IMR-90 (cell line): ENCODE data around the gene STARD13. TPM values are rescaled to one million over a fixed set of nuclear protein-coding genes. Genes with fewer than 3 reads are reported as not detected.
A peak's percentile ranks its signal among the peaks of the same experiment; 100 is the strongest.

Source experiments
- ATAC-seq: fragments of 200-7000 bp; cut with Tn5 transposase; 2 replicates; pipeline ENCODE4 v1.9.1; 2020; ENCODE audit warnings: low read depth, mild to moderate bottlenecking, moderate library complexity
- BruUV-seq: library from RNA; stranded (reverse); fragments of 400-500 nt; replicated peaks from 2 replicates; lab custom pipeline; 2021; lab: Mats Ljungman, UMichigan
- CTCF ChIA-PET: fragments of 300-600 bp; formaldehyde crosslinking; extraction: SDS; loops from one replicate; lab custom pipeline; 2021; ENCODE audit warnings: antibody characterized with exemption; lab: Yijun Ruan, JAX
- POLR2A ChIA-PET: fragments of 300-600 bp; sonication (Branson Sonifier 250); formaldehyde crosslinking; loops from one replicate; lab custom pipeline; 2022; ENCODE audit warnings: antibody characterized with exemption; ENCODE audit not compliant: unreplicated experiment; lab: Charles Lee
- DNase-seq: peaks from one replicate; pipeline ENCODE4 v3.0.0; 2013
- H2AFZ ChIP-seq: replicated peaks from 2 replicates; pipeline ENCODE3; 2013; ENCODE audit warnings: low read length, mild to moderate bottlenecking; ENCODE audit not compliant: poor library complexity
- H2AK5ac ChIP-seq: 2 replicates; pipeline ENCODE4 v1.6.1; 2013; ENCODE audit warnings: low read depth, low read length, inconsistent platforms
- H2AK9ac ChIP-seq: replicated peaks from 2 replicates; pipeline ENCODE3; 2013; ENCODE audit warnings: mild to moderate bottlenecking, low read depth, low read length, moderate library complexity; ENCODE audit not compliant: poor library complexity
- H2BK120ac ChIP-seq: 2 replicates; pipeline ENCODE4 v1.6.1; 2013; ENCODE audit warnings: low read depth, low read length, inconsistent platforms
- H2BK15ac ChIP-seq: 3 replicates; pipeline ENCODE4 v1.6.1; 2013; ENCODE audit warnings: low read depth, low read length, inconsistent platforms
- H2BK20ac ChIP-seq: 2 replicates; pipeline ENCODE4 v1.6.1; 2013; ENCODE audit warnings: low read depth, mild to moderate bottlenecking, inconsistent platforms, low read length, moderate library complexity
- H2BK5ac ChIP-seq: 2 replicates; pipeline ENCODE4 v1.6.1; 2013; ENCODE audit warnings: mild to moderate bottlenecking, low read depth, low read length, inconsistent platforms; ENCODE audit not compliant: poor library complexity, severe bottlenecking
- H3K14ac ChIP-seq: replicated peaks from 2 replicates; pipeline ENCODE4 v1.6.1; 2013; ENCODE audit warnings: low read depth, low read length, inconsistent platforms
- H3K18ac ChIP-seq: 2 replicates; pipeline ENCODE4 v1.6.1; 2013; ENCODE audit warnings: low read depth, low read length, control low read depth
- H3K23ac ChIP-seq: 2 replicates; pipeline ENCODE4 v1.6.1; 2013; ENCODE audit warnings: low read depth, low read length, inconsistent platforms
- H3K27ac ChIP-seq: 2 replicates; pipeline ENCODE4 v1.5.1; 2013; ENCODE audit warnings: mild to moderate bottlenecking, control low read depth, low read length; ENCODE audit not compliant: insufficient read depth
- H3K27me3 ChIP-seq: 2 replicates; pipeline ENCODE4 v1.6.1; 2013; ENCODE audit warnings: low read length; ENCODE audit not compliant: control insufficient read depth, insufficient read depth
- H3K36me3 ChIP-seq: 2 replicates; pipeline ENCODE4 v1.6.1; 2013; ENCODE audit warnings: low read length, mixed read lengths; ENCODE audit not compliant: control insufficient read depth, insufficient read depth
- H3K4ac ChIP-seq: 2 replicates; pipeline ENCODE4 v1.6.1; 2013; ENCODE audit warnings: low read depth, low read length, inconsistent platforms
- H3K4me1 ChIP-seq: 2 replicates; pipeline ENCODE4 v1.6.1; 2013; ENCODE audit warnings: low read length, mixed read lengths; ENCODE audit not compliant: control insufficient read depth, insufficient read depth
- H3K4me2 ChIP-seq: 2 replicates; pipeline ENCODE4 v1.6.1; 2013; ENCODE audit warnings: low read depth, mild to moderate bottlenecking, control low read depth, low read length, moderate library complexity
- H3K4me3 ChIP-seq: 2 replicates; pipeline ENCODE4 v1.5.1; 2013; ENCODE audit warnings: low read depth, mild to moderate bottlenecking, control low read depth, low read length, moderate library complexity; ENCODE audit not compliant: insufficient read depth
- H3K56ac ChIP-seq: 2 replicates; pipeline ENCODE4 v1.6.1; 2013; ENCODE audit warnings: low read length, inconsistent platforms; ENCODE audit not compliant: insufficient read depth; ENCODE audit errors: extremely low read depth
- H3K79me1 ChIP-seq, 2 experiments: 2 replicates each; pipeline ENCODE4 v1.6.1; 2013; ENCODE audit warnings: low read length in 2 of 2, inconsistent platforms in 1 of 2, low read depth in 1 of 2
- H3K9ac ChIP-seq: 2 replicates; pipeline ENCODE4 v1.6.1; 2013; ENCODE audit warnings: low read depth, low read length, control low read depth
- H3K9me1 ChIP-seq: 2 replicates; pipeline ENCODE4 v1.6.1; 2013; ENCODE audit warnings: low read length, inconsistent platforms; ENCODE audit not compliant: insufficient read depth
- H3K9me3 ChIP-seq: 2 replicates; pipeline ENCODE4 v1.6.1; 2013; ENCODE audit warnings: low read length; ENCODE audit not compliant: control insufficient read depth, insufficient read depth
- H4K20me1 ChIP-seq: 2 replicates; pipeline ENCODE4 v1.6.1; 2013; ENCODE audit warnings: low read length, inconsistent platforms; ENCODE audit not compliant: insufficient read depth
- H4K5ac ChIP-seq: 2 replicates; pipeline ENCODE4 v1.6.1; 2013; ENCODE audit warnings: mild to moderate bottlenecking, low read depth, low read length, control low read depth
- H4K8ac ChIP-seq, 2 experiments: 2 replicates each; pipeline ENCODE4 v1.6.1; 2013; ENCODE audit warnings: low read depth in 2 of 2, low read length in 2 of 2, control low read depth in 1 of 2, inconsistent platforms in 1 of 2
- H4K91ac ChIP-seq: 2 replicates; pipeline ENCODE4 v1.6.1; 2013; ENCODE audit warnings: low read depth, low read length, inconsistent platforms; ENCODE audit not compliant: insufficient read depth
- BHLHE40 ChIP-seq: fragments of 150-350 bp; IDR thresholded peaks from 2 replicates; pipeline ENCODE4 v1.6.1; 2016; ENCODE audit warnings: mild to moderate bottlenecking, low read depth, low read length
- CEBPB ChIP-seq: IDR thresholded peaks from 2 replicates; pipeline ENCODE4 v1.6.1; 2012; ENCODE audit warnings: low read depth, low read length, improper control_type of control experiment
- CHD1 ChIP-seq: IDR thresholded peaks from 2 replicates; pipeline ENCODE4 v1.6.1; 2012; ENCODE audit warnings: low read depth, low read length, improper control_type of control experiment
- FOS ChIP-seq: fragments of 150-350 bp; IDR thresholded peaks from 2 replicates; pipeline ENCODE4 v1.6.1; 2016; ENCODE audit warnings: low read depth, low read length
- MAFK ChIP-seq: IDR thresholded peaks from 2 replicates; pipeline ENCODE4 v1.6.1; 2012; ENCODE audit warnings: low read depth, low read length, improper control_type of control experiment
- MAZ ChIP-seq: IDR thresholded peaks from 2 replicates; pipeline ENCODE4 v1.6.1; 2012; ENCODE audit warnings: low read depth, mild to moderate bottlenecking, low read length, improper control_type of control experiment, moderate library complexity, borderline replicate concordance
- MXI1 ChIP-seq: IDR thresholded peaks from 2 replicates; pipeline ENCODE4 v1.6.1; 2012; ENCODE audit warnings: low read depth, mild to moderate bottlenecking, low read length, moderate library complexity, borderline replicate concordance
- NFE2L2 ChIP-seq: fragments of 150-350 bp; IDR thresholded peaks from 2 replicates; pipeline ENCODE4 v1.6.1; 2016; ENCODE audit warnings: low read depth, mild to moderate bottlenecking, low read length
- POLR2A ChIP-seq: IDR thresholded peaks from 2 replicates; pipeline ENCODE4 v1.6.1; 2012; ENCODE audit warnings: mild to moderate bottlenecking, low read depth, low read length
- RAD21 ChIP-seq: IDR thresholded peaks from 2 replicates; pipeline ENCODE4 v1.6.1; 2012; ENCODE audit warnings: low read length, improper control_type of control experiment
- RCOR1 ChIP-seq: IDR thresholded peaks from 2 replicates; pipeline ENCODE4 v1.6.1; 2012; ENCODE audit warnings: mild to moderate bottlenecking, low read length, improper control_type of control experiment; ENCODE audit not compliant: insufficient replicate concordance
- RFX5 ChIP-seq: IDR thresholded peaks from 2 replicates; pipeline ENCODE4 v1.8.0; 2012; ENCODE audit warnings: low read depth, mild to moderate bottlenecking, low read length, moderate library complexity
- SMC3 ChIP-seq: fragments of 150-350 bp; IDR thresholded peaks from 2 replicates; pipeline ENCODE4 v1.6.1; 2016; ENCODE audit warnings: low read depth, mild to moderate bottlenecking, antibody characterized with exemption, low read length, moderate library complexity
- WGBS, 2 experiments: methylation state at CpG; one replicate each; pipeline versions ENCODE4 v1.1.5 to v1.1.7; 2013; ENCODE audit warnings: missing lambda C conversion rate in 2 of 2; ENCODE audit not compliant: insufficient read length in 1 of 2; ENCODE audit errors: extremely low coverage in 2 of 2; 5-methylcytosine and 5-hydroxymethylcytosine counted together
- dilution Hi-C: fragments of 300-500 bp; cut with HindIII; formaldehyde crosslinking; loops from one replicate; pipeline ENCODE4 v1.14.3; 2018; ENCODE audit warnings: low sequenced_read_pairs; ENCODE audit not compliant: unreplicated experiment
- in situ Hi-C: fragments of 300-500 bp; cut with MboI; formaldehyde crosslinking; loops from 3 replicates; pipeline ENCODE4 v1.14.3; 2019; ENCODE audit warnings: low sequenced_read_pairs, inconsistent platforms, mixed read lengths
- intact Hi-C: fragments of 100-400 bp; cut with micrococcal nuclease; formaldehyde crosslinking; loops from 2 replicates; pipeline ENCODE4 v1.10.0; 2022
- polyA plus RNA-seq, 3 experiments: library from polyadenylated mRNA; depleted of rRNA; stranded (reverse); fragments of >200 nt; gene quantifications; 2 replicates each; pipeline ENCODE4 v1.2.3, GENCODE V29; 2012; ENCODE audit warnings: low replicate concordance in 1 of 3
- total RNA-seq: library from RNA; depleted of rRNA; stranded (reverse); fragments of >200 nt; gene quantifications from 2 replicates; pipeline ENCODE4 v1.2.3, GENCODE V29; 2012
- TF ChIP-seq, protein P1 (sequence below): conservative IDR thresholded peaks from 2 replicates; pipeline ENCODE4 v1.5.1; 2012; ENCODE audit warnings: mild to moderate bottlenecking, low read depth, low read length, improper control_type of control experiment
- TF ChIP-seq, protein P2 (sequence below): fragments of 150-350 bp; IDR thresholded peaks from 2 replicates; pipeline ENCODE4 v1.6.1; 2016; ENCODE audit warnings: low read depth, mild to moderate bottlenecking, low read length, moderate library complexity, borderline replicate concordance
- TF ChIP-seq, protein P3 (sequence below): fragments of 150-350 bp; IDR thresholded peaks from 2 replicates; pipeline ENCODE4 v1.6.1; 2017; ENCODE audit warnings: mild to moderate bottlenecking, antibody characterized with exemption, low read length, low read depth

The STARD13 gene
- total and polyA plus RNA-seq, 2 of the 4 experiments (the other 2 are of a cell fraction) = 23.6 to 46.6 TPM

DNA sequence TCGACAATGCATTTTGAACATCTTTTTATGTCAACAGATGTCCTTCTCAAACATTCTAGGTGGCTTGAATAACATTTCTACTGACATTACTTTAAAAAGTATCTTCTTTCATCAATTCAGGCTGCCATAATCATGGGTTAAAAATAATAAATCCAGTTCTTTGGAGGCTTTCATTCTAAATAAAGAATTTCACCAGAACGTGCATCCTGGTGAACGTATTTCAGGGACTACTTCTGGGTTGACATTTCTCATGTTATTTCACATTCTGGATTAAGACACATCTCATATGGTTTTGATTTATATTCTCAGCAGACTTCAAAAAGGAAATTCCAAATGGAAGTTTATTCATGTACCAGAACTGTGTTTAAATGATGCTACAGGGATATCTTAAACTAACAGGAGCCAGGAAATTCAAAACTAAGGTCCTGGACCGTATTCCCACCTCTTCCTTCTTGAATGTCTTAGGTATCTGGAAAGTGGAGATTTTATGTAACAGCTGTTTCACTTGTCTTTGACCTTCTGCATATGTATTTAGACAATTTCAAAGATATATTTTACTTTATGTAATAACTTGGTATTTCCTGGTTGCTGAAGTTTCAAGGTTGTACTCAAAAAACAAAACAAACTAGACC, 107.2 kb downstream of the STARD13 start:
- in situ Hi-C loops = no loop called here
- intact Hi-C loops = loop anchor here (5.0 kb wide), 1 partner anchor 591 kb away; the partner anchor contains the start of gene PDS5B
- no peak overlapping the region for H3K9ac ChIP-seq
- no peak overlapping the region for H3K23ac ChIP-seq
- H3K18ac ChIP-seq = no peak overlapping the region
- no peak overlapping the region for H3K56ac ChIP-seq
- no peak overlapping the region for H2AK5ac ChIP-seq
- no peak overlapping the region for H2BK15ac ChIP-seq
- TF ChIP-seq, protein P1, sequence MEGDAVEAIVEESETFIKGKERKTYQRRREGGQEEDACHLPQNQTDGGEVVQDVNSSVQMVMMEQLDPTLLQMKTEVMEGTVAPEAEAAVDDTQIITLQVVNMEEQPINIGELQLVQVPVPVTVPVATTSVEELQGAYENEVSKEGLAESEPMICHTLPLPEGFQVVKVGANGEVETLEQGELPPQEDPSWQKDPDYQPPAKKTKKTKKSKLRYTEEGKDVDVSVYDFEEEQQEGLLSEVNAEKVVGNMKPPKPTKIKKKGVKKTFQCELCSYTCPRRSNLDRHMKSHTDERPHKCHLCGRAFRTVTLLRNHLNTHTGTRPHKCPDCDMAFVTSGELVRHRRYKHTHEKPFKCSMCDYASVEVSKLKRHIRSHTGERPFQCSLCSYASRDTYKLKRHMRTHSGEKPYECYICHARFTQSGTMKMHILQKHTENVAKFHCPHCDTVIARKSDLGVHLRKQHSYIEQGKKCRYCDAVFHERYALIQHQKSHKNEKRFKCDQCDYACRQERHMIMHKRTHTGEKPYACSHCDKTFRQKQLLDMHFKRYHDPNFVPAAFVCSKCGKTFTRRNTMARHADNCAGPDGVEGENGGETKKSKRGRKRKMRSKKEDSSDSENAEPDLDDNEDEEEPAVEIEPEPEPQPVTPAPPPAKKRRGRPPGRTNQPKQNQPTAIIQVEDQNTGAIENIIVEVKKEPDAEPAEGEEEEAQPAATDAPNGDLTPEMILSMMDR = no peak
- TF ChIP-seq, protein P2, sequence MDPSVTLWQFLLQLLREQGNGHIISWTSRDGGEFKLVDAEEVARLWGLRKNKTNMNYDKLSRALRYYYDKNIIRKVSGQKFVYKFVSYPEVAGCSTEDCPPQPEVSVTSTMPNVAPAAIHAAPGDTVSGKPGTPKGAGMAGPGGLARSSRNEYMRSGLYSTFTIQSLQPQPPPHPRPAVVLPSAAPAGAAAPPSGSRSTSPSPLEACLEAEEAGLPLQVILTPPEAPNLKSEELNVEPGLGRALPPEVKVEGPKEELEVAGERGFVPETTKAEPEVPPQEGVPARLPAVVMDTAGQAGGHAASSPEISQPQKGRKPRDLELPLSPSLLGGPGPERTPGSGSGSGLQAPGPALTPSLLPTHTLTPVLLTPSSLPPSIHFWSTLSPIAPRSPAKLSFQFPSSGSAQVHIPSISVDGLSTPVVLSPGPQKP = no peak
- TF ChIP-seq SMC3 (no peak), RAD21 (no peak), RCOR1 (no peak), RFX5 (no peak), BHLHE40 (no peak), NFE2L2 (no peak), CEBPB (no peak), CHD1 (no peak), MXI1 (no peak), FOS (no peak), MAZ (no peak), POLR2A (no peak), MAFK (no peak)
- TF ChIP-seq, protein P3, sequence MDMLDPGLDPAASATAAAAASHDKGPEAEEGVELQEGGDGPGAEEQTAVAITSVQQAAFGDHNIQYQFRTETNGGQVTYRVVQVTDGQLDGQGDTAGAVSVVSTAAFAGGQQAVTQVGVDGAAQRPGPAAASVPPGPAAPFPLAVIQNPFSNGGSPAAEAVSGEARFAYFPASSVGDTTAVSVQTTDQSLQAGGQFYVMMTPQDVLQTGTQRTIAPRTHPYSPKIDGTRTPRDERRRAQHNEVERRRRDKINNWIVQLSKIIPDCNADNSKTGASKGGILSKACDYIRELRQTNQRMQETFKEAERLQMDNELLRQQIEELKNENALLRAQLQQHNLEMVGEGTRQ = no peak
- no peak overlapping the region for H2AK9ac ChIP-seq
- H3K79me1 ChIP-seq = peaks cover 44 to 77% of the 10 kb centered on the region in 2 experiments
- H3K27me3 ChIP-seq = no peaks in the 10 kb centered on the region
- peaks cover 25% of the 10 kb centered on the region for H3K4me1 ChIP-seq
- no TSS peak for BruUV-seq
- H2BK20ac ChIP-seq = no peak overlapping the region
- dilution Hi-C loops = no loop called here
- H3K4me3 ChIP-seq = no peak overlapping the region
- H3K4me2 ChIP-seq = no peak overlapping the region
- H3K36me3 ChIP-seq = peaks cover 9% of the 10 kb centered on the region
- no peak for DNase-seq
- no peak overlapping the region for H2BK5ac ChIP-seq
- no peaks in the 10 kb centered on the region for H3K9me3 ChIP-seq
- H2BK120ac ChIP-seq = no peak overlapping the region
- peaks cover 29% of the 10 kb centered on the region for H3K9me1 ChIP-seq
- H3K27ac ChIP-seq = peak overlapping the region; percentile 13; the same call in 1 of the 2 replicates
- no peak overlapping the region for H3K14ac ChIP-seq
- H3K4ac ChIP-seq = no peak overlapping the region
- ChIA-PET POLR2A (no interaction called here), CTCF (no interaction called here)
- ATAC-seq = no peak
- peaks cover 47% of the 10 kb centered on the region for H4K20me1 ChIP-seq
- WGBS, 2 experiments = no CpG with 5 or more reads among the region's 4 CpGs
- no peak overlapping the region for H4K91ac ChIP-seq
- H4K5ac ChIP-seq = no peak overlapping the region
- H4K8ac ChIP-seq = no peak overlapping the region
- H2AFZ ChIP-seq = no peak overlapping the region
